Stimulated activated naive CD8-positive, alpha-beta T cell treated with anti-CD3 and anti-CD28 coated beads, Interleukin-15, amount 100 ng/mL, for 72 hours (primary cell): ENCODE measurements around the gene PARVB.

Experiments used
- ATAC-seq: fragments of 150-1000 bp; cut with Tn5 transposase; 2 replicates; pipeline ENCODE4 v1.10.0; 2021; ENCODE audit warnings: mild to moderate bottlenecking, moderate library complexity
- DNase-seq, 2 donors: peaks; one replicate each; pipeline ENCODE4 v3.0.0; 2021 to 2022
- H3K27ac Mint-ChIP-seq, 2 donors: one replicate each; pipeline ENCODE4 v1.8.0; 2022; ENCODE audit warnings: mild to moderate bottlenecking in 2 of 2, mixed read lengths in 2 of 2, moderate library complexity in 2 of 2
- H3K27me3 Mint-ChIP-seq: one replicate; pipeline ENCODE4 v1.8.0; 2022; ENCODE audit warnings: mixed read lengths
- H3K4me1 Mint-ChIP-seq: one replicate; pipeline ENCODE4 v1.8.0; 2022; ENCODE audit warnings: mild to moderate bottlenecking, mixed read lengths
- H3K4me3 Mint-ChIP-seq, 2 donors: one replicate each; pipeline ENCODE4 v1.8.0; 2022; ENCODE audit warnings: mild to moderate bottlenecking in 2 of 2, mixed read lengths in 2 of 2, moderate library complexity in 1 of 2
- H3K9me3 Mint-ChIP-seq, 2 donors: one replicate each; pipeline ENCODE4 v1.8.0; 2022; ENCODE audit warnings: mixed read lengths in 2 of 2

PARVB gene

DNA sequence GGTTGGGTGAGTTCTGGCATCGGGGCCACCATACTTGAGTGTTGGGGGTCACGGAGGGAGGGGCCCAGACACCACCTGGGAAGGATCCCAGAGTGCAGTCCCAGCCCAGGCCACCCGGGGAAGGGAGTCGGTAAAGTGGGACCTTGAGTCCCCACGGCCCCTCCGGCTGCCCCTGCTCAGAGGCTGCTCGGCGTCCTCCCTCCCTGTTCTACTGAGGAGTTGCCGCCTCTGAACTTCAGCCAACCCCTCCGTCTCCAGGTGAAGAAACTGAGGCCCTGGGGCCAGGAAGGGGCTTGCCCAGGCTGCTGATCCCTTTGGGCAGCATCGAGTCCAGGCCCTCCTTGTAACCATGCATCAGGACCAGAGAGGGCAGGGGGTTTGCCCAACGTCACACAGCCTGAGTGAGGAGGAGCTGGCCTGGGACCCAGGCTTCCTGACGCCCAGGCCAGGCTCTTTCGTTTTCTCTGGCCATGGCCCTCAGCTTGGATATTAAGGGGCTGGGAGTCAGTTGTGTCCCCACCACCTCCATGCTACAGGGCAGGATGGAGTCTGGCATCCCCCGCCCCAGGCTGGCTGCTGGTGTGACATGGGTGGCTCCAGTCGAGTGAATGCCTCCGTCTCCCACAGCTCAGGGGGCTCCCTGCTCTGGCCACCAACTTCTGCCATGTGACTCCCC lies 157.9 kb downstream of the PARVB start:
- no peaks in the 10 kb centered on the region for H3K27me3 Mint-ChIP-seq
- peak; percentile 25 to 58 for DNase-seq

GRCh38 chr22:44182588-44183286 lies 158.6 kb downstream of the PARVB start:
- H3K27me3 Mint-ChIP-seq = no peaks in the 10 kb centered on the region
- H3K27ac Mint-ChIP-seq = peak overlapping the region; percentile 96 to 97
- ATAC-seq = peak; percentile 82
- peaks cover 38% of the 10 kb centered on the region for H3K4me1 Mint-ChIP-seq
- DNase-seq = peak in 1 of 2 donors; percentile 73
- peak overlapping the region; percentile 95 to 96 for H3K4me3 Mint-ChIP-seq
- no peaks in the 10 kb centered on the region for H3K9me3 Mint-ChIP-seq

More for the DNA sequence above, 157.9 kb downstream of the PARVB start:
- Mint-ChIP-seq H3K9me3 (no peaks in the 10 kb centered on the region), H3K4me3 (peak overlapping the region; percentile 95 to 96), H3K4me1 (peaks cover 38% of the 10 kb centered on the region), H3K27ac (peak overlapping the region; percentile 96 to 97)
- ATAC-seq = peak; percentile 51

DNA sequence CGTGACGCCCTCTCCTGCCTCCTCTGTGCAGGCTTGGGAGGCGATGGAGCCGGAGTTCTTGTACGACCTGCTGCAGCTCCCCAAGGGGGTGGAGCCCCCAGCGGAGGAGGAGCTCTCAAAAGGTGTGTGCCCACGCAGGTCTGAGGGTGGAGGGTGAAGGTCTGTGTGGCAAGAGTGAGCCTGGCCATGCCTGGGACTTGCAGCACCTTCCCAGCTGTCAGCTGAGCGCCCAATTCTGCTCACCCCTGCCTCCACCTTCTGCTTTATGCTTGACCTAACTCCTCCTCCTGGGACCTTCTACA lies 159.1 kb downstream of the PARVB start:
- H3K4me3 Mint-ChIP-seq = peak overlapping the region; percentile 95 to 96
- peak overlapping the region; percentile 96 to 97 for H3K27ac Mint-ChIP-seq
- ATAC-seq = no peak
- no peaks in the 10 kb centered on the region for H3K27me3 Mint-ChIP-seq
- peaks cover 38% of the 10 kb centered on the region for H3K4me1 Mint-ChIP-seq
- peak in 1 of 2 donors; percentile 24 for DNase-seq
- no peaks in the 10 kb centered on the region for H3K9me3 Mint-ChIP-seq

DNA sequence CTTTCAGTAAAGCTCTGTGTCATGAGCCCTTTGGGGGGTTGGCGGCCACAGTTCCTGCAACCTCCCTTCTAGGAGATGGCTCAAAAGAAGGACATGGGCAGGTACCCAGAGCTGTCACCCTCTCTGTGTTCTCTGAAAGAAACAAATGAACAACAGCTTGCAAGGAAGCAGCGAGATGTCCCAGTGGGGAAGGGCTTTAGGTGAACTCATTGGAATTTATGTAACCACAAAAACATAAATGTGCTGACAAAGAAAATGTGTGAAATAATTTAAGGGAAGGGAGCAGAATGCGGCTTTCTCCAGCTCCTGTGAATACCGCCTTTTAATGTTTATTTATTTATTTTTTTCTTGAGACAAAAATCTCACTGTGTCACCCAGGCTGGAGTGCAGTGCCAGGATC lies 159.9 kb downstream of the PARVB start:
- DNase-seq = no peak
- ATAC-seq = no peak
- no peaks in the 10 kb centered on the region for H3K27me3 Mint-ChIP-seq
- H3K9me3 Mint-ChIP-seq = no peaks in the 10 kb centered on the region
- H3K27ac Mint-ChIP-seq = no peak overlapping the region
- peak overlapping the region; percentile 95 to 96 for H3K4me3 Mint-ChIP-seq
- H3K4me1 Mint-ChIP-seq = peaks cover 41% of the 10 kb centered on the region

DNA sequence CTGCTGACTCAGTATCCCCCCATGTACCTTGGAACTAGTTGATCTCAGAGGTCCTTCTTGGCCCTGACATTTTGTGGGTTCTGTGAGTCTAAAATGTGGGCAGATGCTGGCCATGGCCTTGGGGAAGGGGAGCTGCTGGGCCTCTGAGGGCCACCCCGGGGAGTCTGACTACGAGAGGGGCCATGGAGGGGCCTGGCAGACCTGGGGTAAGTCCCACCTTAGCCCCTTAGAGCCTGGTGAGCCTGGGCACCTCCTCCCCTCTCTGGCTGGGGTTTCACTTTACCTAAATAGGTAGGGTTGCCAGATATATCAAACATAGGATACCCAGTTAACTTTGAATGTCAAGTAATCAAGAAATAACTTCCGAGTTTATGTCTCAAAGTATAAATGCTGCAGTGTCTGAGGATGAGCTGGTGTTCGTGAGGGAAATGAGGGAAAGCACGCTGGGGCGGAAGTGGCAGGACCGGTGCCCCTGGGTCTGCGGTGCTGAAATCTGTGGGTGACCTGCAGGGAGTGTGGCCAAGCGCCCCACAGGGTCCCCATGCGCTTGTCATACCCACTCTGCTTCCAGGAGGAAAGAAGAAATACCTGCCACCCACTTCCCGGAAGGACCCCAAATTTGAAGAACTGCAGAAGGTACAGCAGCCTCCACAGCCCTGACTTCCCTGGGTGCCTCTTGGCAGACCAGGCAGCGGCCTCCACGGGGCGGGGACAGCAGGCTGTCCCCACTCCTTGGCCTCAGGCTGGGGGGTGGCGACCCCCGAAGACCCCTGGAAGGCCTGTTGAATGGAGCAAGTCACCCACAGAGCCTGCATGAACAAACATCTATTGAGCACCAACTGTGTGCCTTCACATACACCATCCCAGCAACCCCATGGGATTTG lies 161.4 kb downstream of the PARVB start:
- Mint-ChIP-seq H3K27me3 (no peaks in the 10 kb centered on the region), H3K4me1 (peaks cover 39% of the 10 kb centered on the region), H3K9me3 (no peaks in the 10 kb centered on the region), H3K27ac (peak overlapping the region in 1 of 2 donors; percentile 21), H3K4me3 (no peak overlapping the region)
- DNase-seq (no peak), ATAC-seq (no peak)

DNA sequence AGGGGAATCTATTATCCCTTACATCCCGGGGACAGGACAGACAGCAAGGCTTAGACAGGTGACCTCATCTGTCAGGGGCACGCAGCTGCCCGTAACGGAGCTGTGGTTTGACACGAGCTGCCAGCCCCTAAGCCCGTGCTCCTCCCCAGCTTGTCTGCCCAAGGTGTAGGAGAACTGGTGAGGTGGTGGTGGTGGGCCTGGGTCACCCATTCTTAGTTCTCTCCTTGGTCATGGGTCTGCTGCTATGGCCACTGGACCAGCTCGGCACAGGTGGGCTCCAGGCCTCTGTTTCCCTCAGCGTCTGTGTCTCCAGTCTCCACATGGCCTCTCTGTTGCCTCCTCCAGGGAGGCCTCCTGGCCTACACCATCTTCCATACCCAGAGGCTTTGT lies 162.0 kb downstream of the PARVB start:
- DNase-seq = no peak
- ATAC-seq = no peak
- no peaks in the 10 kb centered on the region for H3K27me3 Mint-ChIP-seq
- peaks cover 39% of the 10 kb centered on the region for H3K4me1 Mint-ChIP-seq
- no peaks in the 10 kb centered on the region for H3K9me3 Mint-ChIP-seq
- H3K27ac Mint-ChIP-seq = no peak overlapping the region
- no peak overlapping the region for H3K4me3 Mint-ChIP-seq

DNA sequence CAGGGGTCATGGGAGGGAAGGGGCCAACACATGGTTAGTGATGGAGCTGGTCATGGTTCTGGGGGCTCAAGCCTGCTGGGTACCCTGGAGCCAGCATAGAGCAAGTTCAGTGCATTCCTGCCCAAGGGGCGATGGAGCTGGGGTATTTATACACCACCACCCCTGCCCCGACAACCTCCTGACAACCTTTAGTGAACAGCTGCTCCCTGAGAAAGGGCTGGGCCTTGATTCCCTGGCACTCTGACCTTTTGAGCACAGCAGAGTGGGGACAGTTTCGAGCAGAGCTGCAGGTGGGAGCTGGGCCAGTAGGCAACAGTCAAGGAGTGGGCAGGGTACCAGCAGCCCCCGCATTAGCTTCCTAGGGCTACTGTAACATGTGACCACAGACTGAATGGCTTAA lies 162.6 kb downstream of the PARVB start:
- Mint-ChIP-seq H3K4me1 (peaks cover 45% of the 10 kb centered on the region), H3K27ac (no peak overlapping the region), H3K4me3 (no peak overlapping the region), H3K27me3 (no peaks in the 10 kb centered on the region), H3K9me3 (no peaks in the 10 kb centered on the region)
- no peak for ATAC-seq
- no peak for DNase-seq

DNA sequence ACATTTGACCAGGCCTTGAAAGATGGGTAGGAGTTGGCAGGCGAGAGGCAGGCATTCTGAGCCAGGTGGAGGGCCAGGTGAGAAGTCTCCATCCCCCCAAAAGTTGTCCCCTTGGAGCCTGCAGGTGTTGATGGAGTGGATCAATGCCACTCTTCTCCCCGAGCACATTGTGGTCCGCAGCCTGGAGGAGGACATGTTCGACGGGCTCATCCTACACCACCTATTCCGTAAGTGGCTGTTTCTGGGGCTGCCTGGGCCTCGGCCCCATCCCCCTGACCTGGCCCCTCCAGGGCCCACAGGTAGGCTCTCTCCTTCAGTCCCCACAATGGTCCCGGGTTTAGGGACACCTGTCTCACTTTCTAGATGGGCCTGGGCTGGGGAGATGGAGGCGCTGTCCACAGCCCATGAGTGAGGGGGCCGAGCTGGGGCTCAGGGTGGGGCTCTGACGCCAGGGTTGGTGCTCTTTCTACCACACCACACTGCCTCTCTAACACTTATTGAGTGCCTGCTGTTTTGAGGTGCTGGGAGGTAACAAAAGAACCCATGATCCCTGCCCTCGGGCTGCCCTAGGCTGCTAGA lies 163.6 kb downstream of the PARVB start:
- Mint-ChIP-seq H3K27me3 (no peaks in the 10 kb centered on the region), H3K9me3 (no peaks in the 10 kb centered on the region), H3K27ac (no peak overlapping the region), H3K4me1 (peaks cover 49% of the 10 kb centered on the region), H3K4me3 (no peak overlapping the region)
- DNase-seq = no peak
- no peak for ATAC-seq

DNA sequence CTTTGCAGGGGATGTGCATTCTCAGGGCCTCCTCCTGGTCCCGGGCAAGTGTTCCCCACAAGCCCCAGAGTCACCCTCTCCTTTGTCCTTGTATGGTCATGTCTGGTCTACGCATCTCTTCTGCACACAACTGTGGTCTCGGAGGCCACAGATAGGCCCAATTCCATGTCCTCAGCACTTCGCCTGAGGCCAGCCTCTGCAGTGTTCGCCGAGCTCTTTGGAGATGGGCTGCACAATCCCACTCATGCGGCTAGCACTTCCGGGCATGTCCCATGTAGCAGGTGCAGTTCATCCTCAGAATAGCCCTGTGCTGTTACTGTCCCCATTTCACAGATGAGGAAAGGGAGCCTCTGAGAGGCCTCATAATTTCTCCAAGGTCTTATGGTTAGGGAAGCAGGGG lies 164.2 kb downstream of the PARVB start:
- Mint-ChIP-seq H3K4me3 (no peak overlapping the region), H3K27me3 (no peaks in the 10 kb centered on the region), H3K4me1 (peaks cover 49% of the 10 kb centered on the region), H3K9me3 (no peaks in the 10 kb centered on the region), H3K27ac (peak overlapping the region in 1 of 2 donors; percentile 95)
- DNase-seq = no peak
- no peak for ATAC-seq

DNA sequence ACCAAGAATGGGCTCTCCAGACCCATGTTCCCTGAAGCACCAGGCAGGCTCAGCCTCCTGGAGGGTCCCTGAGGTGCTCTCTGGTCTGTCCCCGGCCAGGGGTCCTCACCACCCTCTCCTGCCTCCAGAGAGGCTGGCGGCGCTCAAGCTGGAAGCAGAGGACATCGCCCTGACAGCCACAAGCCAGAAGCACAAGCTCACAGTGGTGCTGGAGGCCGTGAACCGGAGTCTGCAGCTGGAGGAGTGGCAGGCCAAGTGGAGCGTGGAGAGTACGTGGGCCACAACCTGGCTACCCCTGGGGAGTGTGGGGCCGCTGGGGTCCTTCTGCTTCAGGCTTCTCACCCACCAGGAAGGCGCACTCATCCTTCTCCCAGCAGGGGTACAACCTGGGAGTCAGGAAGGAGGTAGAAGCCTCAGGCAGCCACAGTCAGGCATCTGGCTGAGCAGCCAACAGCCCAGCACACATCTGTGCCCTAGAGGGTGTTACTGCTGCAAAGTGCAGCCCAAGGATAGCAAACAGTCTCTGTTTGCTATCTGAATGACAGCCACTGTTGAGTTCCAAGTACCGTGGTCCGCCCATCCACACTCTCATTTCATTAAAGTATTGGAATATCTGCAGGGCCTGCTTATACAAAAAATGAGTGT lies 165.0 kb downstream of the PARVB start:
- peaks cover 49% of the 10 kb centered on the region for H3K4me1 Mint-ChIP-seq
- ATAC-seq (no peak), DNase-seq (no peak)
- H3K9me3 Mint-ChIP-seq = peaks cover 0 to 4% of the 10 kb centered on the region in 2 donors
- H3K27me3 Mint-ChIP-seq = no peaks in the 10 kb centered on the region
- H3K4me3 Mint-ChIP-seq = no peak overlapping the region
- H3K27ac Mint-ChIP-seq = no peak overlapping the region

GRCh38 chr22:44190381-44190976 lies 166.4 kb downstream of the PARVB start:
- H3K27me3 Mint-ChIP-seq = no peaks in the 10 kb centered on the region
- no peak overlapping the region for H3K27ac Mint-ChIP-seq
- no peak overlapping the region for H3K4me3 Mint-ChIP-seq
- no peak for DNase-seq
- peaks cover 0 to 10% of the 10 kb centered on the region in 2 donors for H3K9me3 Mint-ChIP-seq
- peaks cover 58% of the 10 kb centered on the region for H3K4me1 Mint-ChIP-seq
- ATAC-seq = no peak

DNA sequence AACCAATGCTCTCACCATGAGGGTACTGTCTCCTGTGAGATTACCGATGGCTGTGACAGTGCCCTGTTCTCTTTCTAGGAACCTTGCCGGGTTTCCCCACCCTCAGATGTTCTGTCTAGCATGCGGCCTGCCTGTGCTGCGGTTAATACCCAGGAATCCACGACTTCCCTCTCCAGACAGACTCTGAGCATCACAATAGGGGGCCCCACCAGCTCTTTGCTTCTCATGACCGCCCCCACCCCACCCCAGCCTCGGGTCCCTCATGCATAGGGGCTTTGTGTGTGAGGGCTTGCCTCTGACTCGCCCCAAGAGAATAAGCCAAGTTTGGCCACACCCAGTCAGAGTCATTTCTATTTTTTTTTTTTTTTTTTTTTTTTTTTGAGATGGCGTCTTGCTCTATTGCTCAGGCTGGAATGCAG lies 166.9 kb downstream of the PARVB start:
- ATAC-seq = peak; percentile 89
- Mint-ChIP-seq H3K27me3 (no peaks in the 10 kb centered on the region), H3K4me1 (peaks cover 58% of the 10 kb centered on the region), H3K27ac (no peak overlapping the region), H3K4me3 (peak overlapping the region; percentile 22 to 25), H3K9me3 (peaks cover 0 to 10% of the 10 kb centered on the region in 2 donors)
- DNase-seq = peak; percentile 59 to 75

GRCh38 chr22:44192098-44192815 lies 168.2 kb downstream of the PARVB start:
- Mint-ChIP-seq H3K27ac (no peak overlapping the region), H3K4me3 (peak overlapping the region in 1 of 2 donors; percentile 67), H3K27me3 (no peaks in the 10 kb centered on the region), H3K9me3 (peaks cover 0 to 10% of the 10 kb centered on the region in 2 donors), H3K4me1 (peaks cover 58% of the 10 kb centered on the region)
- DNase-seq (peak; percentile 41 to 51), ATAC-seq (peak; percentile 10)

DNA sequence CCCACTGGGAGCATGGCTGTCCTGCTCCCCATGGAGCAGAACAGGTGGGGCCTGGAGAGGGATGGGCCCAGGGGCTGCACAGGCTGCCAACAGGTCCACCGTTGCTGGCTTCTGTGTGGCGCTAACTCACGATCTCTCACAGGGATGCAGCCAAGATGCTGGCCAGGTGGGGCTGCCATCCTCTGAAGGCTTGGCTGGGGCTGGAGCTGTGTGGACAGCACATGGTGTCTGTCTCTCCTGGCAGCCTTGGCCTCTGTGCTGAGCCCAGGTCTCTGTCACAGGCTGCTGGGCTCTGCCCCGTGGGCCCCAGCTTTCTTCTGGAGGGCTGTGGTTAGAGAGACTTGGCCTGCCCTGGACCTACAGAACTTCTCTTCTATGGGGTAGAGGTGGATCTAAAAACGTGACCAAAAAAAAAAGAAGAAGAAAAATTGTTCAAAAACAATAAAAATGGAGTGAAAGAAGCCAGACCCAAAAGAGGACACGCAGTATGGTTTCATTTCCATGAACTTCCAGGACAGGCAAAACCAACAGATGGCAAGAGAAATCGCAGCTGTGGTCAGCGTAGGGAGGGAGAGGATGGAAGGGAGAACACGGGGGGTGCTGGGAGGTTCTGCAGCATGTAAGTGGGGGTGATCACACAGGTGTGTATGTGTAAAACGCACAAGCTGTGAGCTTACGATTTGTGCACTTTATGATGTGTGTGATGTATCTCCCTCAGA lies 168.9 kb downstream of the PARVB start:
- H3K4me3 Mint-ChIP-seq = peak overlapping the region; percentile 51 to 67
- H3K27me3 Mint-ChIP-seq = no peaks in the 10 kb centered on the region
- peaks cover 0 to 10% of the 10 kb centered on the region in 2 donors for H3K9me3 Mint-ChIP-seq
- ATAC-seq (peak; percentile 26), DNase-seq (no peak)
- peaks cover 58% of the 10 kb centered on the region for H3K4me1 Mint-ChIP-seq
- H3K27ac Mint-ChIP-seq = no peak overlapping the region
